Activated CD4-positive, alpha-beta T cell treated with anti-CD3 and anti-CD28 coated beads, Interleukin-2, amount 50 U/mL, for 24 hours (primary cell): ENCODE data around the gene TMEM179.

ENCODE experiments used
- DNase-seq, 2 donors: peaks; one replicate each; pipeline ENCODE4 v3.0.0-alpha.2; 2020; ENCODE audit warnings: low read depth in 1 of 2, low spot score in 1 of 2

TMEM179 gene

GRCh38 chr14:104600141-104600643 is 4.4 kb downstream of the TMEM179 start:
- DNase-seq: no peak

GRCh38 chr14:104599446-104599845 is 5.1 kb downstream of the TMEM179 start:
- no peak for DNase-seq

- DNase-seq: no peak
These were observed 5.7 kb downstream of the TMEM179 start for GRCh38 chr14:104598910-104599273.

GRCh38 chr14:104598039-104598909 is 6.3 kb downstream of the TMEM179 start:
- no peak for DNase-seq

GRCh38 chr14:104597576-104597975 is 7.0 kb downstream of the TMEM179 start:
- no peak for DNase-seq

GRCh38 chr14:104596927-104597351 is 7.6 kb downstream of the TMEM179 start:
- no peak for DNase-seq

GRCh38 chr14:104596451-104596918 is 8.1 kb downstream of the TMEM179 start:
- no peak for DNase-seq

- no peak for DNase-seq
These were observed 8.6 kb downstream of the TMEM179 start for GRCh38 chr14:104595911-104596450.

GRCh38 chr14:104595116-104595675 is 9.4 kb downstream of the TMEM179 start:
- no peak for DNase-seq

GRCh38 chr14:104594310-104595046 is 10.1 kb downstream of the TMEM179 start:
- DNase-seq: no peak

- no peak for DNase-seq
These were observed 10.8 kb downstream of the TMEM179 start for GRCh38 chr14:104593710-104594136.

- DNase-seq: no peak
These were observed 11.3 kb downstream of the TMEM179 start for GRCh38 chr14:104593241-104593701.

GRCh38 chr14:104592785-104593184 is 11.8 kb downstream of the TMEM179 start:
- no peak for DNase-seq

- DNase-seq: no peak
These were observed 12.3 kb downstream of the TMEM179 start for GRCh38 chr14:104592292-104592672.

GRCh38 chr14:104591506-104592291 is 12.9 kb downstream of the TMEM179 start:
- DNase-seq: no peak

GRCh38 chr14:104591031-104591430 is 13.5 kb downstream of the TMEM179 start:
- no peak for DNase-seq

GRCh38 chr14:104590240-104590965 is 14.2 kb downstream of the TMEM179 start:
- no peak for DNase-seq

- DNase-seq: no peak
These were observed 15.0 kb downstream of the TMEM179 start for GRCh38 chr14:104589338-104590195.
